ENCODE measurements around the gene GABRA5. TPM values are rescaled to one million over a fixed set of nuclear protein-coding genes. Genes with fewer than 3 reads are reported as not detected.

Gene GABRA5
- total RNA-seq, 1 experiment from 2014 or later, result 23.3 TPM

GRCh38 chr15:26873846-26874245 is 7.0 kb downstream of the GABRA5 start:
- Mint-ChIP-seq H3K36me3 (peaks cover 2% of the 10 kb centered on the region; the same call in 1 of the 2 replicates), H3K4me1 (peaks cover 10% of the 10 kb centered on the region), H3K9me3 (no peaks in the 10 kb centered on the region), H3K4me3 (no peak overlapping the region), H3K27me3 (ENCODE audit: low read depth) (peaks cover 8% of the 10 kb centered on the region), H3K27ac (no peak overlapping the region)
- ChIA-PET CTCF (no interaction called here), POLR2A (no interaction called here)
- ATAC-seq (no peak), DNase-seq (ENCODE audit: low spot score) (no peak)
- TF ChIP-seq CREM (CRISPR knock-in tag; IDR thresholded peaks at IDR 0.05) (no peak), JUN (CRISPR knock-in tag; IDR thresholded peaks at IDR 0.05) (no peak), ERG (CRISPR knock-in tag; IDR thresholded peaks at IDR 0.05) (no peak), ZMAT4 (CRISPR knock-in tag; IDR thresholded peaks at IDR 0.05) (no peak), CDX4 (CRISPR knock-in tag; IDR thresholded peaks at IDR 0.05; ENCODE audit: borderline replicate concordance) (no peak), MYBL2 (CRISPR knock-in tag; IDR thresholded peaks at IDR 0.05) (no peak)

GRCh38 chr15:26874774-26875475 is 8.1 kb downstream of the GABRA5 start:
- ChIA-PET CTCF (no interaction called here), POLR2A (no interaction called here)
- H3K36me3 Mint-ChIP-seq, result no peaks in the 10 kb centered on the region; the same call in 1 of the 2 replicates
- ATAC-seq (no peak), DNase-seq (ENCODE audit: low spot score) (no peak)
- H3K9me3 Mint-ChIP-seq, result no peaks in the 10 kb centered on the region
- H3K27me3 Mint-ChIP-seq (ENCODE audit: low read depth), result no peaks in the 10 kb centered on the region
- H3K4me3 Mint-ChIP-seq, result no peak overlapping the region
- H3K4me1 Mint-ChIP-seq, result peaks cover 6% of the 10 kb centered on the region
- no peak overlapping the region for H3K27ac Mint-ChIP-seq
- no peak for TF ChIP-seq GABPB1 (CRISPR knock-in tag; IDR thresholded peaks at IDR 0.05)
- no peak for TF ChIP-seq NR2C2 (CRISPR knock-in tag; IDR thresholded peaks at IDR 0.05)
- no peak for TF ChIP-seq NFE2L1 (CRISPR knock-in tag; IDR thresholded peaks at IDR 0.05)
- TF ChIP-seq HMGXB4 (CRISPR knock-in tag; IDR thresholded peaks at IDR 0.05), result no peak
- TF ChIP-seq ELF4 (CRISPR knock-in tag; IDR thresholded peaks at IDR 0.05; ENCODE audit: low read depth), result no peak
- TF ChIP-seq USF2 (CRISPR knock-in tag; IDR thresholded peaks at IDR 0.05), result no peak
- TF ChIP-seq HMGA2 (CRISPR knock-in tag; IDR thresholded peaks at IDR 0.05), result no peak
- no peak for TF ChIP-seq ZNF263 (CRISPR knock-in tag; IDR thresholded peaks at IDR 0.05; ENCODE audit: low read depth)
- TF ChIP-seq IRF1 (CRISPR knock-in tag; IDR thresholded peaks at IDR 0.05), result no peak
- TF ChIP-seq FOXJ3 (CRISPR knock-in tag; IDR thresholded peaks at IDR 0.05; ENCODE audit: borderline replicate concordance), result no peak
- no peak for TF ChIP-seq E2F1 (CRISPR knock-in tag; IDR thresholded peaks at IDR 0.05)
- TF ChIP-seq ATF3 (CRISPR knock-in tag; conservative IDR thresholded peaks at IDR 0.05), result no peak
- no peak for TF ChIP-seq PREB (CRISPR knock-in tag; IDR thresholded peaks at IDR 0.05; ENCODE audit: borderline replicate concordance)
- no peak for TF ChIP-seq SMAD4 (CRISPR knock-in tag; IDR thresholded peaks at IDR 0.05)
- TF ChIP-seq ZNF512 (CRISPR knock-in tag; IDR thresholded peaks at IDR 0.05; ENCODE audit: borderline replicate concordance), result no peak
- no peak for TF ChIP-seq ZNF425 (CRISPR knock-in tag; conservative IDR thresholded peaks at IDR 0.05)

Data from WTC11 (cell line).